Hindlimb muscle (tissue), 1 donor: Measurements from ENCODE around the gene SMCO3. TPM values are rescaled to one million over a fixed set of nuclear protein-coding genes. Genes with fewer than 3 reads are reported as not detected.
A peak's percentile ranks its signal among the peaks of the same experiment; 100 is the strongest.
"Not testable (repeated sequence)": the region's sequence is repeated elsewhere in the genome, so short reads cannot be mapped to it uniquely, and the experiment has no call there.

Experiments
- DNase-seq: peaks from one replicate; pipeline ENCODE4 v3.0.0-alpha.2; 2013
- polyA plus RNA-seq: library from polyadenylated mRNA; unstranded; fragments of 120-200 nt; gene quantifications from one replicate; pipeline ENCODE4 v1.2.1, GENCODE V29; 2013; ENCODE audit not compliant: insufficient read length

Gene SMCO3
- polyA plus RNA-seq, 1 donor, result 0.15 TPM

GRCh38 chr12:14774074-14774905, 39.7 kb downstream of the SMCO3 start:
- peak; percentile 95 for DNase-seq

GRCh38 chr12:14773685-14774073, 40.3 kb downstream of the SMCO3 start:
- DNase-seq, result no peak

GRCh38 chr12:14772946-14773345, 41.0 kb downstream of the SMCO3 start:
- no peak for DNase-seq

- no peak for DNase-seq
Measured at GRCh38 chr12:14771651-14772137, 42.3 kb downstream of the SMCO3 start.

GRCh38 chr12:14770496-14771461, 43.2 kb downstream of the SMCO3 start:
- peak; percentile 92 for DNase-seq

- peak; percentile 82 for DNase-seq
Measured at GRCh38 chr12:14769969-14770495, 44.0 kb downstream of the SMCO3 start.

GRCh38 chr12:14769466-14769968, 44.5 kb downstream of the SMCO3 start:
- peak; percentile 69 for DNase-seq

- peak; percentile 31 for DNase-seq
Measured at GRCh38 chr12:14768823-14769405, 45.1 kb downstream of the SMCO3 start.

GRCh38 chr12:14767617-14768016, 46.4 kb downstream of the SMCO3 start:
- DNase-seq, result no peak

GRCh38 chr12:14766649-14767215, 47.2 kb downstream of the SMCO3 start:
- DNase-seq, result no peak

GRCh38 chr12:14766020-14766419, 48.0 kb downstream of the SMCO3 start:
- not testable (repeated sequence) for DNase-seq

- no peak for DNase-seq
Measured at GRCh38 chr12:14765398-14765797, 48.6 kb downstream of the SMCO3 start.

GRCh38 chr12:14759711-14760280, 54.2 kb downstream of the SMCO3 start:
- DNase-seq, result not testable (repeated sequence)

GRCh38 chr12:14756334-14757143, 57.4 kb downstream of the SMCO3 start:
- no peak for DNase-seq

Other genes with a start within 250 kb of the SMCO3 start
- gene PLBD1, start 246.3 kb downstream of the SMCO3 start, polyA plus RNA-seq, result 18.8 TPM
- gene GUCY2C, start 117.6 kb downstream of the SMCO3 start, polyA plus RNA-seq, result 0.32 TPM
- gene WBP11, start 10.7 kb downstream of the SMCO3 start, polyA plus RNA-seq, result 57.4 TPM
- gene C12orf60, start 10.5 kb downstream of the SMCO3 start, polyA plus RNA-seq, result 0.74 TPM
- 0.22 TPM for gene ART4, start 29.3 kb upstream of the SMCO3 start, polyA plus RNA-seq
- gene MGP, start 71.7 kb upstream of the SMCO3 start, polyA plus RNA-seq, result 190 TPM
- 0.32 TPM for gene ERP27, start 124.4 kb upstream of the SMCO3 start, polyA plus RNA-seq
- 36.6 TPM for gene ARHGDIB, start 147.4 kb upstream of the SMCO3 start, polyA plus RNA-seq
- not detected for gene PDE6H, start 158.9 kb upstream of the SMCO3 start, polyA plus RNA-seq